ENCODE results near the gene TMEM221. TPM values are rescaled to one million over a fixed set of nuclear protein-coding genes. Genes with fewer than 3 reads are reported as not detected.

The TMEM221 gene
- total RNA-seq, 1 experiment from 2014 or later = 3.4 TPM

GRCh38 chr19:17445526-17446165 lies 2.8 kb downstream of the TMEM221 start:
- Histone ChIP-seq H3K9ac (ENCODE audit: low read length) (no peak overlapping the region), H3K4me2 (ENCODE audit: low read length) (no peak overlapping the region), H2AFZ (ENCODE audit: low read depth, low read length, poor library complexity, severe bottlenecking) (no peak overlapping the region), H3K27ac (ENCODE audit: low read depth, low read length) (no peak overlapping the region), H3K4me3 (replicated peaks in 1 of 2; ENCODE audit: low read depth in 1 of 2, low read length in 2 of 2) (no peak overlapping the region), H3K27me3 (ENCODE audit: insufficient read depth, low read length) (no peaks in the 10 kb centered on the region), H3K9me2 (ENCODE audit: insufficient read depth) (no peaks in the 10 kb centered on the region), H4K20me1 (ENCODE audit: insufficient read depth) (no peaks in the 10 kb centered on the region), H3K79me2 (ENCODE audit: insufficient read depth, low read length) (no peaks in the 10 kb centered on the region), H3K36me3 (ENCODE audit: control insufficient read depth in 1 of 2, insufficient read depth in 2 of 2, low read length in 2 of 2) (no peaks in the 10 kb centered on the region), H3K4me1 (ENCODE audit: control insufficient read depth in 1 of 2, insufficient read depth in 2 of 2, low read length in 2 of 2) (peaks cover 16 to 25% of the 10 kb centered on the region in 2 experiments), H3K9me3 (ENCODE audit: control insufficient read depth in 1 of 2, insufficient read depth in 1 of 2, low read depth in 1 of 2, low read length in 2 of 2) (no peaks in the 10 kb centered on the region)
- intact Hi-C loops (cut with micrococcal nuclease) = no loop called here
- no TSS peak for BruUV-seq (replicated peaks)
- RAD21 ChIA-PET (ENCODE audit: low non-redundant PET in 1 of 2, low total read pairs in 2 of 2, uncharacterized antibody in 2 of 2, unreplicated experiment in 2 of 2) = no interaction called here
- POLR2A ChIA-PET = no interaction called here
- CTCF ChIA-PET = no interaction called here
- ATAC-seq (no peak), DNase-seq (ENCODE audit: low read depth, low spot score) (no peak)
- TF ChIP-seq SRF (IDR thresholded peaks at IDR 0.05; ENCODE audit: low read depth) (no peak), CTCF (IDR thresholded peaks at IDR 0.05 in 2 of 3, conservative IDR thresholded peaks at IDR 0.05 in 1 of 3; ENCODE audit: borderline replicate concordance in 1 of 3, insufficient read depth in 1 of 3, low read depth in 2 of 3, low read length in 2 of 3) (no peak), EGR1 (IDR thresholded peaks at IDR 0.05; ENCODE audit: low read depth) (no peak), POLR2A (IDR thresholded peaks at IDR 0.05; ENCODE audit: borderline replicate concordance, extremely low read depth, insufficient read depth, insufficient read length) (no peak), ELF1 (IDR thresholded peaks at IDR 0.05; ENCODE audit: borderline replicate concordance, low read depth) (no peak), JUND (IDR thresholded peaks at IDR 0.05) (no peak), ZBTB33 (IDR thresholded peaks at IDR 0.05; ENCODE audit: extremely low read depth, insufficient replicate concordance, low read length) (no peak), MAX (IDR thresholded peaks at IDR 0.05) (no peak), ZFX (IDR thresholded peaks at IDR 0.05) (no peak), SIN3A (IDR thresholded peaks at IDR 0.05; ENCODE audit: low read depth) (no peak), POLR2AphosphoS5 (IDR thresholded peaks at IDR 0.05; ENCODE audit: low read depth, low read length) (no peak), SP1 (IDR thresholded peaks at IDR 0.05; ENCODE audit: low read depth) (no peak)
